HepG2 (cell line): ENCODE results near the gene WDR48. TPM values are rescaled to one million over a fixed set of nuclear protein-coding genes. Genes with fewer than 3 reads are reported as not detected.

Source experiments
- ATAC-seq: fragments of 200-7000 bp; cut with Tn5 transposase; 3 replicates; pipeline ENCODE4 v1.9.1; 2020; ENCODE audit warnings: mild to moderate bottlenecking, moderate library complexity
- BruUV-seq: library from RNA; stranded (reverse); fragments of 400-500 nt; replicated peaks from 2 replicates; lab custom pipeline; 2021; lab: Mats Ljungman, UMichigan
- CTCF ChIA-PET: fragments of 300-600 bp; formaldehyde crosslinking; extraction: SDS; loops from one replicate; lab custom pipeline; 2021; ENCODE audit warnings: low total read pairs, inconsistent platforms, low intra/inter-chr PET ratio; lab: Yijun Ruan, JAX
- POLR2A ChIA-PET: fragments of 350-600 bp; sonication (Branson Sonifier 250); formaldehyde crosslinking; loops from one replicate; lab custom pipeline; 2020; ENCODE audit warnings: antibody characterized with exemption, inconsistent platforms; lab: Yijun Ruan, JAX
- DNase-seq: peaks from one replicate; pipeline ENCODE4 v3.0.0-alpha.2; 2015; ENCODE audit warnings: low spot score
- FAIRE-seq: peaks from 3 replicates; lab custom pipeline; 2011; peaks lifted over from hg19 to GRCh38; lab: Jason Lieb, UNC
- H2AFZ ChIP-seq: one replicate; pipeline ENCODE4 v1.6.1; 2011; ENCODE audit warnings: low read length, inconsistent platforms
- H3K27ac ChIP-seq: fragments of 300-600 bp; 3 replicates; pipeline ENCODE4 v1.8.0; 2011; ENCODE audit warnings: mixed run types, mild to moderate bottlenecking, mixed read lengths, low read length, inconsistent platforms; ENCODE audit not compliant: insufficient read depth; ENCODE audit errors: extremely low read length
- H3K27me3 ChIP-seq, 2 experiments: fragments of 200-600 bp in 1 of 2; 2 replicates in 1 of 2; 3 replicates in 1 of 2; pipeline versions ENCODE4 v1.6.0 to v1.8.0; 2011; ENCODE audit warnings: low read length in 2 of 2, mild to moderate bottlenecking in 2 of 2, moderate library complexity in 2 of 2, inconsistent platforms in 1 of 2; ENCODE audit not compliant: insufficient read depth in 2 of 2, control insufficient read depth in 1 of 2
- H3K36me3 ChIP-seq, 2 experiments: fragments of 200-600 bp in 1 of 2; replicated peaks in 1 of 2; 2 replicates in 1 of 2; 3 replicates in 1 of 2; pipeline versions ENCODE4 v1.5.1 to v1.8.0; 2011; ENCODE audit warnings: low read length in 2 of 2, inconsistent platforms in 1 of 2; ENCODE audit not compliant: insufficient read depth in 2 of 2, control insufficient read depth in 1 of 2
- H3K4me1 ChIP-seq: 2 replicates; pipeline ENCODE4 v1.5.1; 2012; ENCODE audit warnings: low read length, inconsistent platforms; ENCODE audit not compliant: insufficient read depth
- H3K4me2 ChIP-seq: 2 replicates; pipeline ENCODE4 v1.6.0; 2011; ENCODE audit warnings: low read depth, low read length, inconsistent platforms
- H3K4me3 ChIP-seq, 3 experiments: fragments of 200-600 bp in 1 of 3; sonication (generic), shearing (Covaris generic) in 1 of 3; replicated peaks in 1 of 3; 2 replicates each; pipeline ENCODE4 v1.5.1; 2011 to 2016; ENCODE audit warnings: low read length in 3 of 3, inconsistent platforms in 2 of 3, low read depth in 2 of 3, mild to moderate bottlenecking in 2 of 3, control low read depth in 1 of 3, mixed read lengths in 1 of 3; ENCODE audit not compliant: insufficient read depth in 1 of 3
- H3K79me2 ChIP-seq: one replicate; pipeline ENCODE4 v1.6.1; 2011; ENCODE audit warnings: low read length, inconsistent platforms; ENCODE audit not compliant: insufficient read depth
- H3K9ac ChIP-seq: 2 replicates; pipeline ENCODE4 v1.6.0; 2011; ENCODE audit warnings: mild to moderate bottlenecking, low read depth, low read length, inconsistent platforms; ENCODE audit not compliant: insufficient read depth
- H3K9me3 ChIP-seq: 2 replicates; pipeline ENCODE4 v1.5.1; 2012; ENCODE audit warnings: mild to moderate bottlenecking, low read length
- H4K20me1 ChIP-seq: 2 replicates; pipeline ENCODE4 v1.6.0; 2011; ENCODE audit warnings: inconsistent platforms, mild to moderate bottlenecking, low read length, moderate library complexity; ENCODE audit not compliant: insufficient read depth
- HMG20A ChIP-seq: IDR thresholded peaks from 2 replicates; pipeline ENCODE4 v1.6.1; 2016; ENCODE audit warnings: borderline replicate concordance
- NR2F1 ChIP-seq, 2 experiments: fragments of 450-650 bp in 1 of 2; formaldehyde crosslinking in 1 of 2; IDR thresholded peaks; 2 replicates each; pipeline versions ENCODE4 v1.5.0 to v1.6.1; 2016 to 2020; ENCODE audit warnings: mild to moderate bottlenecking in 1 of 2, missing compliant biosample characterization in 1 of 2, missing genetic modification reagents in 1 of 2, moderate library complexity in 1 of 2
- SRSF1 ChIP-seq: fragments of 200-400 bp; formaldehyde crosslinking; optimal IDR thresholded peaks from 2 replicates; pipeline ENCODE3; 2017; ENCODE audit warnings: mild to moderate bottlenecking, low read depth, low read length, moderate library complexity
- ZNF3 ChIP-seq: IDR thresholded peaks from 2 replicates; pipeline ENCODE4 v1.7.0; 2017; ENCODE audit warnings: inconsistent platforms
- ZNF441 ChIP-seq: sonication (generic); formaldehyde crosslinking; IDR thresholded peaks from 2 replicates; pipeline ENCODE4 v1.7.0; 2021; ENCODE audit warnings: missing genetic modification reagents, borderline replicate concordance
- WGBS: methylation state at CpG from one replicate; pipeline ENCODE4 v1.1.6; 2017; ENCODE audit warnings: low lambda C conversion rate; 5-methylcytosine and 5-hydroxymethylcytosine counted together
- in situ Hi-C: cut with HindIII; loops from 2 replicates; pipeline ENCODE4 v1.10.0; 2017; ENCODE audit warnings: low pct_unique_long_range_greater_than_20kb; ENCODE audit not compliant: extremely low pct_ligation_motif_present
- intact Hi-C: fragments of 100-400 bp; cut with micrococcal nuclease; formaldehyde crosslinking; loops from one replicate; pipeline ENCODE4 v1.10.0; 2022; ENCODE audit not compliant: unreplicated experiment
- polyA plus RNA-seq, 8 experiments: library from polyadenylated mRNA; depleted of rRNA in 3 of 8; stranded (reverse) in 7 of 8; unstranded in 1 of 8; fragments of >200 nt; fragmentation: Illumina TruSeq in 4 of 8; extraction: Trizol in 4 of 8; gene quantifications; 2 replicates each; pipeline versions ENCODE4 v1.2.1 to v1.2.3, GENCODE V29; 2011 to 2016; ENCODE audit warnings: low read depth in 4 of 8, missing spikeins in 1 of 8, mixed read lengths in 1 of 8; ENCODE audit not compliant: insufficient read depth in 1 of 8
- total RNA-seq, 5 experiments: library from RNA; depleted of rRNA; stranded (reverse); fragments of >200 nt; fragmentation: Illumina TruSeq; extraction: Trizol; gene quantifications; 2 replicates each; pipeline ENCODE4 v1.2.3, GENCODE V29; 2016; ENCODE audit warnings: low read depth in 1 of 5
- TF ChIP-seq, protein P1 (sequence below): IDR thresholded peaks from 2 replicates; pipeline ENCODE4 v1.6.1; 2016
- TF ChIP-seq, protein P2 (sequence below): sonication (generic); formaldehyde crosslinking; IDR thresholded peaks from 2 replicates; pipeline ENCODE4 v1.8.1; 2023; ENCODE audit warnings: mild to moderate bottlenecking, missing genetic modification reagents, borderline replicate concordance

Gene WDR48
- total and polyA plus RNA-seq, 2 of the 13 experiments (the other 11 are each of a cell fraction or from before 2014, with no cell fraction given), result 29.2 to 31.2 TPM

DNA sequence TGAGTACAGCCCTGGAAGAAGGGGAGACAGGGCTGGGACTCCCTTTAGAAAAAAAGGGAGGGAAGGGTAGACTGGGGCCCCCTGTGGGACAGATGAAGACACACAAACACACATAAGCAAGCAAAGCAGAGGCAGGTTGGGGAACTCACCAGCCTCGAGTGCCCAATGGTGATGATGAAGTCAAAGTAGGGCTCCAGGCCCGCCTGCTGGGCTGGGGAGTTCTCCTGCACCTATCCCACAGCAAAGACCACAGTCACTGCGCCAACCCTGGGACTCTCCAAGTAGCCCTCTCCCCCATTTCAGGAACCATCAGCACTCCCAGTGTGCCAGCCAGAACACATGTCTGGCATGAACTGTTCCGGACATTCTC is 51.5 kb downstream of the WDR48 start (continued):
- TF ChIP-seq, protein P1, sequence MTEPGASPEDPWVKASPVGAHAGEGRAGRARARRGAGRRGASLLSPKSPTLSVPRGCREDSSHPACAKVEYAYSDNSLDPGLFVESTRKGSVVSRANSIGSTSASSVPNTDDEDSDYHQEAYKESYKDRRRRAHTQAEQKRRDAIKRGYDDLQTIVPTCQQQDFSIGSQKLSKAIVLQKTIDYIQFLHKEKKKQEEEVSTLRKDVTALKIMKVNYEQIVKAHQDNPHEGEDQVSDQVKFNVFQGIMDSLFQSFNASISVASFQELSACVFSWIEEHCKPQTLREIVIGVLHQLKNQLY (CRISPR knock-in tag), result no peak
- TF ChIP-seq, protein P2, sequence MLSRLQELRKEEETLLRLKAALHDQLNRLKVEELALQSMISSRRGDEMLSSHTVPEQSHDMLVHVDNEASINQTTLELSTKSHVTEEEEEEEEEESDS (CRISPR knock-in tag), result no peak
- TF ChIP-seq ZNF441 (CRISPR knock-in tag), result no peak
- TF ChIP-seq HMG20A, result no peak
- TF ChIP-seq ZNF3 (CRISPR knock-in tag), result no peak
- no peak for TF ChIP-seq NR2F1 (CRISPR knock-in tag; IDR thresholded peaks at IDR 0.05)
- TF ChIP-seq, all 625 proteins: peak for 0

DNA sequence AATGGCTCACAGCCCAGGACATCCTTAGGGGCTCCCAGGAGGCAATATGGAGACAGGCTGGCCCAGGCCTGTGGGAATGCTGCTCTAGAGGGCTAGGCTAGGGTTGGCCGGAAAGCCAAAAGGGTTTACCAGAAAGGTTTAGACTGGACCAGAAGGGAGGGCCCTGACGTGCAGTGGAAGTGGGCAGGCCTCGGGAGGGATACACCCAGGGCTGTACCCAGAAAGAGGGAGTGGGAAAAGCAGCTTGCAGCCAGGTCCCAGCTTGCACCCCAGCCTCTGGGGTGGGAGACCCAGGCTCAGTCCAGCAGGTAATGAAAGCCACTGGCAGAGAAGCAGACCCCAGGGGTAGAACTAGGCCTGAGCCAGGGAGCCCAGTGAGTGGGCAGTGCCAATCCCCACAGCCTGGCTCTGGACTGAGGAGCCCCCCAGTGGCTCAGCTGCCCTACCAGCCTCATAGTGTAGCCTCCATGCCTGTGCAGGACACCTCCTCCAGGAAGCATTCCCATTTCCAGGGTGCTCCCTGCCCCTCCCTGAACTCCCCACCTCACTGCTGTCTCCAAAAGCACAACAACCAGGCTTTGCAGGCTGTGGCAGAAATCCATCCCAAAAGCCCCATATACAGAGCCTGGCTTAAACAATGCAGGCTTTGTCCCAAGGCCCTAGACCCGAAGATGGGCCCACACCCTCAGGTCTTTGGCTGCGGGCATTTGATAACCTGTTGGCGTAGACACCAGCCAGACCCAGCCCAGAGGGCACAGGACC is 52.2 kb downstream of the WDR48 start:
- H4K20me1 ChIP-seq, result no peaks in the 10 kb centered on the region
- DNase-seq, result no peak
- no peak for TF ChIP-seq SRSF1
- TF ChIP-seq, all 625 proteins: peak for 0
- H3K27ac ChIP-seq, result no peak overlapping the region
- no peak for FAIRE-seq
- H2AFZ ChIP-seq, result no peak overlapping the region
- H3K79me2 ChIP-seq, result peaks cover 20% of the 10 kb centered on the region
- H3K36me3 ChIP-seq, result peaks cover 4 to 20% of the 10 kb centered on the region in 2 experiments
- no peak overlapping the region for H3K4me3 ChIP-seq
- BruUV-seq, result no TSS peak
- intact Hi-C loops, result no loop called here
- no peaks in the 10 kb centered on the region for H3K9me3 ChIP-seq
- POLR2A ChIA-PET, result no interaction called here
- no peak overlapping the region for H3K4me2 ChIP-seq
- H3K4me1 ChIP-seq, result peaks cover 38% of the 10 kb centered on the region
- no peak overlapping the region for H3K9ac ChIP-seq
- ATAC-seq, result no peak
- no peaks in the 10 kb centered on the region; a peak in 1 of 5 replicates for H3K27me3 ChIP-seq
- WGBS, result 100% methylated on average over 3 of the region's 6 CpGs
- in situ Hi-C loops, result no loop called here
- CTCF ChIA-PET, result no interaction called here
